ENCODE data around the gene PKN3.

DNA sequence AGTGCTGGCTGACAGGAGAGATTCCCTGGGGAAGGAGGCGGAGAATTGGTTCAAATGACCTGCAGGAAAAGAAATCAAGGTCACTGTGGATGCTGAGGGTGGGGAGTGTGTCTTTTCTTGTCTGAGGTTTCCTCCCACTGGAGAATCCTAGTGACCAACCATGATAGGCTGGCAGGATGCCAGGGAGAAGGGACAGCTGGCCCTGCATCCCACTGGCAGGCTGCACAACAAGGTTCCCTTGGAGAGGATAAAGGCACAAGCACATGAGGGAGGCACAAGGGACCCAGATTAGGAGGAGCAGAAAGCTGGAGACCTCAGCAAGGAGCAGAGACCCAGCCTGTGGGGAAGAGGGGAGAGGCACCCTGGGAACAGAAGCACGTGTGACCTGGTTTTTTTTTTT lies 33.1 kb downstream of the PKN3 start:
- TF ChIP-seq TAF1 (IDR thresholded peaks at IDR 0.05; ENCODE audit: low read depth, low read length), result no peak
- no peak for TF ChIP-seq SPI1 (IDR thresholded peaks at IDR 0.05; ENCODE audit: low read depth, low read length)
- no peak for TF ChIP-seq POLR2A (IDR thresholded peaks at IDR 0.05; ENCODE audit: low read depth, low read length)

Data from GM12891 (cell line).